NCI-H82 treated with DMSO at 0.1 percent for 48 hours (cell line): ENCODE data around the gene DDR1.

Experiments used
- DNase-seq: peaks from one replicate; lab custom pipeline; 2025; ENCODE audit not compliant: unreplicated experiment; lab: John Stamatoyannopoulos, UW

Gene DDR1

DNA sequence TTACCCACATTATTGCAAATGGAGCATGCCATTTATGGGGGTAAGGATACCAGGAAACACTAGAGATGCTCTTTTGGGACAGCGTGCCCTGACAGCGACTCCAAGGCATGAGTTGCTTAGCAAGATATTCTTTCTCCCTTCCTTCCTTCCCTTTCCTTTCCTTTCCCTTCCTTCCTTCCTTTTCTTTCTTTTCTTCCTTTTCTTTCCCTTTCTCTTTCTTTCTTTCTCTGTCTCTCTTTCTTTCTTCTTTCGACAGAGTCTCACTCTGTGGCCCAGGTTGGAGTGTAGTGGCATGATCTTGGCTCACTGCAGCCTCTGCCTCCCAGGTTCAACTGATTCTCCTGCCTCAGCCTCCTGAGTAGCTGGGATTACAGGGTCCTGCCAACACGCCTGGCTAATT, 59.7 kb downstream of the DDR1 start:
- DNase-seq: no peak

DNA sequence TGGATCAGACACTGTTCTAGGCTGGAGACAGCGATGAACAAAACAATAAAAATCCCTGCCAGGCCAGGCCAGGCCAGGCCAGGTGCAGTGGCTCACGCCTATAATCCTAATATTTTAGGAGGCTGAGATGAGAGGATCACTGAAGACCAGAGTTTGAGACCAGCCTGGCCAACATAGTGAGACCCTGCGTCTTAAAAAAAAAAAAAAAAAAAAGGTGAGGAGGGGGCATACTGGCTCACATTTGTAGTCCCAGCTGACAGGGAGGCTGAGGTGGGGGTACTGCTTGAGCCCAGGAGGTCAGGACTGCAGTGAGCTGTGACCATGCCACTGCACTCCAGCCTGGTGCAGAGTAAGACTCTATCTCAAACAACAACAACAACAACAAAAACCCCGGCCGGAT, 61.0 kb downstream of the DDR1 start:
- no peak for DNase-seq

DNA sequence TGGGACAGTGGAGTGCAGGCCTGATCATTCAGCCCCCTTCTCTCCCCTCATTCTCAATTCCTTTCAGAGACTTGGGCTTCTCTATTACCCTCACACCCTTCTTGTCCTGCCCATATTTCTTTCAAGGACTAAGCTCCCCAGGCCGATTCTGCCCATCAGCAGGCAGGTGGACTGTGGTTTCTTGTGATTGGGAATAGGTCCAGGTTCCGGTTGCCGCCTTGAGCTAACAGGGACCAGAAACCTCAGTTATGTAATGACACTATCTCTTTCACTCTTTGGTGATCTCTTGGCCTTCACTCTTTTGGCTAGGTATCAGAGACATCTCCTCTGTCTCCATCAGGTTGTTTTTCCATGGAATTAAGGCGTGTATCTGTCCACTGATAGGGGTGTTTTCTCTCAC, 62.9 kb downstream of the DDR1 start:
- DNase-seq: no peak

DNA sequence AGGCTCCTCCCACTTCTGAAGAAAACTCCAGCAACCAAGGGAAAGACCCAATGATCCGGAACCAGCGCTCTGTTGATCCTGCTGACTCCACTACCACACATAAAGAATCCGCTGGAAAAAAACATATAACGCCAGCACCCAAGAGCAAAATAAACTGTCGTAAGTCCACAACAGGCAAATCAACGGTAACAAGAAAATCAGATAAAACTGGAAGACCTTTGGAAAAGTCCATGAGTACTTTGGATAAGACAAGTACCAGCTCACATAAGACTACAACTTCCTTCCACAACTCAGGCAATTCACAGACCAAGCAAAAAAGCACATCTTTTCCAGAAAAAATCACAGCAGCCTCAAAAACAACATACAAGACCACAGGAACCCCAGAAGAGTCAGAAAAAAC, 64.5 kb downstream of the DDR1 start:
- no peak for DNase-seq
